BE2C (cell line): Measurements from ENCODE around the gene LIPE.

Experiments used
- DNase-seq: peaks from one replicate; pipeline ENCODE4 v3.0.0-alpha.2; 2020
- H3K27me3 ChIP-seq: fragments of 250-450 bp; sonication (Bioruptor Pico); 2 replicates; pipeline ENCODE4 v1.5.1; 2020; ENCODE audit warnings: mild to moderate bottlenecking
- H3K36me3 ChIP-seq: fragments of 250-450 bp; sonication (Bioruptor Pico); 2 replicates; pipeline ENCODE4 v1.5.1; 2020; ENCODE audit warnings: mild to moderate bottlenecking
- H3K4me1 ChIP-seq: fragments of 250-450 bp; sonication (Bioruptor Pico); 2 replicates; pipeline ENCODE4 v1.5.1; 2020
- H3K4me3 ChIP-seq: 2 replicates; pipeline ENCODE4 v1.5.1; 2011; ENCODE audit warnings: low read depth, low read length
- H3K9me3 ChIP-seq: fragments of 250-450 bp; sonication (Bioruptor Pico); 2 replicates; pipeline ENCODE4 v1.5.1; 2020
- TF ChIP-seq, protein P1 (sequence below): IDR thresholded peaks from 2 replicates; pipeline ENCODE4 v1.5.1; 2012; ENCODE audit warnings: mild to moderate bottlenecking, low read depth, low read length

The LIPE gene

DNA sequence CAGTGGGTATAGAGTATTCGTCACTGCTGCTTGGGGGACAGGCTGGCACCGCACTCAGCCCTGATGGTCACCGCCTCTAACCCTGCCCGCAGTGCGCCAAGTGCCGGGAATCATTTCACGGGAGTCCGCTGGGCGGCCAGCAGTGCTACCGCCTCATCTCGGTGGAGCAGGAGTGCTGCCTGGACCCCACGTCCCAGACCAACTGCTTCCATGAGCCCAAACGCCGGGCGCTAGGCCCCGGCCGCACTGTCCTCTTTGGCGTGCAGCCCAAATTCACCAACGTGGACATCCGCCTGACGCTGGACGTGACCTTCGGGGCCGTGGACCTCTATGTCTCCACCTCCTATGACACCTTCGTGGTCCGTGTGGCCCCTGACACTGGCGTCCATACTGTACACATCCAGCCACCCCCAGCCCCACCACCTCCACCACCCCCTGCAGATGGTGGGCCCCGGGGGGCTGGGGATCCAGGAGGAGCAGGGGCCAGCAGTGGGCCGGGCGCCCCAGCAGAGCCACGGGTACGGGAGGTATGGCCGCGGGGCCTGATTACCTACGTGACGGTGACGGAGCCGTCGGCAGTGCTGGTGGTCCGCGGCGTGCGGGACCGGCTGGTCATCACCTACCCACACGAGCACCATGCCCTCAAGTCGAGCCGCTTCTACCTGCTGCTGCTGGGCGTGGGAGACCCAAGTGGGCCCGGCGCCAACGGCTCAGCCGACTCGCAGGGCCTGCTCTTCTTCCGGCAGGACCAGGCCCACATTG lies 51.6 kb downstream of the LIPE start:
- Histone ChIP-seq H3K27me3 (peaks cover 8% of the 10 kb centered on the region), H3K36me3 (peaks cover 3% of the 10 kb centered on the region), H3K4me3 (no peak overlapping the region), H3K9me3 (no peaks in the 10 kb centered on the region), H3K4me1 (no peaks in the 10 kb centered on the region)
- TF ChIP-seq, protein P1, sequence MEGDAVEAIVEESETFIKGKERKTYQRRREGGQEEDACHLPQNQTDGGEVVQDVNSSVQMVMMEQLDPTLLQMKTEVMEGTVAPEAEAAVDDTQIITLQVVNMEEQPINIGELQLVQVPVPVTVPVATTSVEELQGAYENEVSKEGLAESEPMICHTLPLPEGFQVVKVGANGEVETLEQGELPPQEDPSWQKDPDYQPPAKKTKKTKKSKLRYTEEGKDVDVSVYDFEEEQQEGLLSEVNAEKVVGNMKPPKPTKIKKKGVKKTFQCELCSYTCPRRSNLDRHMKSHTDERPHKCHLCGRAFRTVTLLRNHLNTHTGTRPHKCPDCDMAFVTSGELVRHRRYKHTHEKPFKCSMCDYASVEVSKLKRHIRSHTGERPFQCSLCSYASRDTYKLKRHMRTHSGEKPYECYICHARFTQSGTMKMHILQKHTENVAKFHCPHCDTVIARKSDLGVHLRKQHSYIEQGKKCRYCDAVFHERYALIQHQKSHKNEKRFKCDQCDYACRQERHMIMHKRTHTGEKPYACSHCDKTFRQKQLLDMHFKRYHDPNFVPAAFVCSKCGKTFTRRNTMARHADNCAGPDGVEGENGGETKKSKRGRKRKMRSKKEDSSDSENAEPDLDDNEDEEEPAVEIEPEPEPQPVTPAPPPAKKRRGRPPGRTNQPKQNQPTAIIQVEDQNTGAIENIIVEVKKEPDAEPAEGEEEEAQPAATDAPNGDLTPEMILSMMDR, result no peak
- no peak for DNase-seq

DNA sequence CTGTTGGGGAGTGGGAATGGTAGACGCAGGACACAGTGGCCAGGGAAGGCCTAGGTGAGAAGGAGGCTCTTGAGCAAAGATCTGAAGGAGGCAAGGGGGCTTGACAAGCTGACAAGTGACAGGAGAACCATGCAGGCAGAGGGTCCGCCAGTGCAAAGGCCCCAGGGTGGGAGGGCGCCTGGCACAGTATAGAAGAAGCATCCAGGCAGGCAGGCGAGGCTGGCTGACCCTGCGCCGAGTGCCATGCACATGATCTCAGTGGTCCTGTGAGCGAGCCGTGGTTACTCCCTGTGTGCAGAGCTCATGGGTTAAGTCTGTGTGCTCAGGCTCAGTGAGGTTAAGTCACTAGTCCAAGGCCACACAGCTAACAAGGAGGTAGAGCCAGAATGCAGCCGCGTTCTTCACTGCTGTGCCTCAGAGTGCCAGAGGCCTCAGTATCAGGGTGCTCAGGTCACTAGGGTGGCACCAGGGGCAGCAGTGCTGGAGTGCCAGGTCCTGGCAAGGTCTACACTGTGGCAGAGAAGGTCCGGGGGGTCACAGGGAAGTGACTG lies 52.3 kb downstream of the LIPE start:
- Histone ChIP-seq H3K36me3 (peaks cover 3% of the 10 kb centered on the region), H3K4me1 (no peaks in the 10 kb centered on the region), H3K9me3 (no peaks in the 10 kb centered on the region), H3K4me3 (no peak overlapping the region), H3K27me3 (0 out of 2 replicates have a peak, but pooled peaks cover 3% of the 10 kb centered on the region)
- TF ChIP-seq, protein P1, result no peak
- no peak for DNase-seq

DNA sequence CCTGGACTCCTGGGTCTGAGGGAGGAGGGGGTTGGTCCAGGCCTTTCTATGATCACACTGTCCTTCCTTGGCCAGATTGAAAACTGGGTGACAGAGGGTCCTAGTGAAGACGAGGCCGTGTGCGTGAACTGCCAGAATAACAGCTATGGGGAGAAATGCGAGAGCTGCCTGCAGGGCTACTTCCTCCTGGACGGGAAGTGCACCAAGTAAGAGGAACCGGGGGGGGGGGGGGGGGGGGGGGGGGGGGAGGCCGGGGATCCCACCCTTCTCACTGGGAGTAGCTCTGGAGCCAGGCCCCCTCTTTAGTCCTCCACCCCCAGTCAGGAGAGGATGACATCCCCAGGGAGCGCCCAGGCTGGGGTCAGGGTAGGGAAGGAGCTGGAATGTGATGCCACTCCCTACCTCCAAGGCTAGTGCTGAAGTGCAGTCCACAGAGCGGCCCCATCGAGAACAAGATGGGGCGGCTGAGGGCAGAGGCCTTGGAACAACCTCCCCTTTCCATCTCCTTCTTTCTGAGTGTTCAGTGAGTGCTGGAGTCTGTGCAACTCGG lies 56.5 kb downstream of the LIPE start:
- TF ChIP-seq, protein P1, result no peak
- no peak overlapping the region for H3K4me3 ChIP-seq
- peaks cover 3% of the 10 kb centered on the region for H3K36me3 ChIP-seq
- H3K4me1 ChIP-seq, result no peaks in the 10 kb centered on the region
- H3K9me3 ChIP-seq, result no peaks in the 10 kb centered on the region
- no peak for DNase-seq
- no peaks in the 10 kb centered on the region for H3K27me3 ChIP-seq

DNA sequence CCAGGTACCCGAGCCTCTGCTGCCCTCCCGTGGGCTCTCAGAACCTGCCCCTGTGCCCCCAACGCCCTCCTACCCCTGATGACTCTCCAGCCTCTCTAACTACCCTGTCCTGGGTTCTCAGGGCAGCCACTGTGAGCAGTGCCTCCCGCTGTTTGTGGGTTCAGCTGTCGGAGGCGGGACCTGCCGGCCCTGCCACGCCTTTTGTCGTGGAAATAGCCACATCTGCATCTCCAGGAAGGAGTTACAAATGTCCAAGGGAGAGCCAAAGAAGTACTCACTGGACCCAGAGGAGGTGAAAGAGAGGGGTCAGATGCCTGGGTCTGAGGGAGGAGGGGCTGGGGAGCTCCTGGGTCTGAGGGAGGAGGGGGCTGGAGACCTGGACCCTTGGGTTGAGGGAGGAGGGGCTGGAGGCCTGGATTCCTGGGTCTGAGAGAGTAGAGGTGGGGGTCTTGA lies 57.1 kb downstream of the LIPE start:
- TF ChIP-seq, protein P1, result no peak
- Histone ChIP-seq H3K27me3 (no peaks in the 10 kb centered on the region), H3K4me1 (no peaks in the 10 kb centered on the region), H3K4me3 (no peak overlapping the region), H3K9me3 (no peaks in the 10 kb centered on the region), H3K36me3 (peaks cover 3% of the 10 kb centered on the region)
- DNase-seq, result no peak

DNA sequence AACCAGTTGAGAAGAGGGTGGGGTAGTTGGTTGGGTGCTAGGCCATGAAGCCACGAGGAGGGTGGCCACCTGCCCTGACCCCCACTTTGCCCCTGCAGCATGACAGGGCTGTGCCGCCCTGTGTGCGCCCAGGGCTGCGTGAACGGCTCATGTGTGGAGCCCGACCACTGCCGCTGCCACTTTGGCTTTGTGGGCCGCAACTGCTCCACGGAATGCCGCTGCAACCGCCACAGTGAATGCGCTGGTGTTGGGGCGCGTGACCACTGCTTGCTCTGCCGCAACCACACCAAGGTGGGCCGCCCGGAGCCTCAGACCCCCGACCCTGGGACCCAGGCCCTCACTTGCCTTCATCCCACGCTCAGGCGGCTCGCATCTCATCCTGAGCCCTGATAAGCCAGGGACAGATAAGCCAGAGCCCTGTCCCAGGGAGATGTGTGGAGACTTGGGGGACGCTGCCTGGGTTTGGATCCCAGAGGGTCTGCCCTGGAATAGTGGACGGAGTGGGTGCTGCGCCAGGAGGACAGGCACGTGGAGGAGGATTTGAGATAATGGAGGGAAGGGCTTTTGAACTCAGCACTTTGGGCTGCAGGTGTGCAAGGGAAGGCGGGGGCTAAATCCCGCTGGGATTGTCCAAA lies 57.6 kb downstream of the LIPE start:
- Histone ChIP-seq H3K36me3 (peaks cover 3% of the 10 kb centered on the region), H3K4me3 (no peak overlapping the region), H3K27me3 (no peaks in the 10 kb centered on the region), H3K4me1 (no peaks in the 10 kb centered on the region), H3K9me3 (no peaks in the 10 kb centered on the region)
- TF ChIP-seq, protein P1, result no peak
- no peak for DNase-seq

DNA sequence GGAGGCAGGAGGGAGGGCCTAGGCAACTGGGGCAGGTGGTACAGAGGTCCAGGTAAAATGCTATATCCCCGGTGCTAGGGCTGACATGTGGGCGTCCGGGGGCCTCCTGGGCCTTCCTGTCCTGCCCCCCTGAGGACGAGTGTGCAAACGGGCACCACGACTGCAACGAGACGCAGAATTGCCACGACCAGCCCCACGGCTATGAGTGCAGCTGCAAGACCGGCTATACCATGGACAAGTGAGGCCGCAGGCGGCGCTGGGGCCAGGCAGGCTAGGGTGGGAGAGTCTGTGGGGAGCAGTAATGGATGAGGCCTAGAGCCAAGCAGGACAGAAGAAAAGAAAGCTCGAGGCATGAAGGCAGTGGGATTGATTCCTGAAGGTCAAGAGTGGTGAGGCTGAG lies 58.4 kb downstream of the LIPE start:
- Histone ChIP-seq H3K9me3 (no peaks in the 10 kb centered on the region), H3K4me1 (no peaks in the 10 kb centered on the region), H3K4me3 (no peak overlapping the region), H3K27me3 (no peaks in the 10 kb centered on the region), H3K36me3 (peaks cover 1% of the 10 kb centered on the region)
- DNase-seq, result no peak
- TF ChIP-seq, protein P1, result no peak
